ENCODE measurements around the gene PLEKHM1.
"Not testable (repeated sequence)": the region's sequence is repeated elsewhere in the genome, so short reads cannot be mapped to it uniquely, and the experiment has no call there.

PLEKHM1 gene

GRCh38 chr17:45460422-45460821, 30.1 kb downstream of the PLEKHM1 start:
- not testable (repeated sequence) for DNase-seq

GRCh38 chr17:45454341-45454740, 36.2 kb downstream of the PLEKHM1 start:
- DNase-seq: not testable (repeated sequence)

- DNase-seq: not testable (repeated sequence)
These were observed 36.8 kb downstream of the PLEKHM1 start for GRCh38 chr17:45453731-45454130.

- DNase-seq: not testable (repeated sequence)
These were observed 37.3 kb downstream of the PLEKHM1 start for GRCh38 chr17:45453225-45453534.

- not testable (repeated sequence) for DNase-seq
These were observed 37.9 kb downstream of the PLEKHM1 start for GRCh38 chr17:45452329-45453224.

- not testable (repeated sequence) for DNase-seq
These were observed 38.9 kb downstream of the PLEKHM1 start for GRCh38 chr17:45451660-45452059.

- no peak for DNase-seq
These were observed 39.4 kb downstream of the PLEKHM1 start for GRCh38 chr17:45451131-45451530.

GRCh38 chr17:45449708-45450329, 40.7 kb downstream of the PLEKHM1 start:
- not testable (repeated sequence) for DNase-seq

- DNase-seq: not testable (repeated sequence)
These were observed 41.3 kb downstream of the PLEKHM1 start for GRCh38 chr17:45449260-45449659.

- DNase-seq: not testable (repeated sequence)
These were observed 42.0 kb downstream of the PLEKHM1 start for GRCh38 chr17:45448483-45448882.

- not testable (repeated sequence) for DNase-seq
These were observed 42.5 kb downstream of the PLEKHM1 start for GRCh38 chr17:45448066-45448465.

GRCh38 chr17:45447650-45448049, 42.9 kb downstream of the PLEKHM1 start:
- not testable (repeated sequence) for DNase-seq

- DNase-seq: not testable (repeated sequence)
These were observed 43.5 kb downstream of the PLEKHM1 start for GRCh38 chr17:45446872-45447625.

GRCh38 chr17:45445901-45446743, 44.4 kb downstream of the PLEKHM1 start:
- DNase-seq: not testable (repeated sequence)

GRCh38 chr17:45444856-45445820, 45.4 kb downstream of the PLEKHM1 start:
- not testable (repeated sequence) for DNase-seq

- not testable (repeated sequence) for DNase-seq
These were observed 46.2 kb downstream of the PLEKHM1 start for GRCh38 chr17:45444301-45444700.

GRCh38 chr17:45443371-45444260, 46.9 kb downstream of the PLEKHM1 start:
- not testable (repeated sequence) for DNase-seq

GRCh38 chr17:45441526-45442310, 48.8 kb downstream of the PLEKHM1 start:
- DNase-seq: no peak

- not testable (repeated sequence) for DNase-seq
These were observed 49.5 kb downstream of the PLEKHM1 start for GRCh38 chr17:45440839-45441515.
